ENCODE results near the gene PTPRE. TPM values are rescaled to one million over a fixed set of nuclear protein-coding genes. Genes with fewer than 3 reads are reported as not detected.

Gene PTPRE
- total RNA-seq, 6 donors from 2014 or later: 49.9 to 89.2 (median 64.2) TPM

DNA sequence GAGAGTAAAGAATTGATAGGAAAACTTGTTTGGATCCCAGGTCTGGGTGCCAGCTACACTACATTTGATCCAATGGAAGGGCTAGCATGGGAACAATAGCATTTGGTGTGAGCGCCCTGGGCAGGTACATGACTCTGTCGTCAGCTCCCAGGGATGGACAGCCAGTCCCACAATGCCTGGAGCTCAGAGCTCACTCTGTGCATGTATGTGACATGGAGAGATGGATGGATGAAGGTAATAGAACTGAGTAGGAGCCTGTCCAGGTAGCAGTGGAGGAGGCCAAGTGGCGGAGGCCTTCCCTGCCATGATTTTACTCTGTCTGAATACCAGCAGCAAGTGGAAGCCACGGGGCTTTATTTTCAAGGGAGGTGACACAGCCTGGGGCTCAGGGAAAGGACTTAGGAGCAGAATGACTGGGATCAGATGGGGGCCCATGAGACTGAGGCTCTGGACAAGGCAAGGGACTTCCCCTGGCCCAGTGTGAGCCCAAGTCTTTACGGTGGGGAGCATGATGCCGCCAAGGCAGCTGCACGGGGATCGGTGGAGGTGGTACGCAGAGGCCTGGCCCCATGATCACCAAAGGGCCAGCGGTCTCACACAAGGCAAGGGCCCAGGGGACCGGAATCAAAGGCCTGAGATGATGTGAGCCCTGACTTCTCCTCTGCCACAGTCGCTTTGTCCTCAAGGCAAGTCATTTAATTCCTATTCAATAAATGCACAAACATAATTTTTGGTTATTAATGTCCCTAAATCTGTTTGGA lies 5.9 kb downstream of the PTPRE start:
- no peak overlapping the region for H3K27ac ChIP-seq
- ATAC-seq (ENCODE audit: low FRiP score in 2 of 2): no peak
- H3K4me1 ChIP-seq: peaks cover 7 to 24% (median 19%) of the 10 kb centered on the region in 4 donors
- no peaks in the 10 kb centered on the region for H3K9me3 ChIP-seq
- 93 to 94% methylated on average over 7 to 11 of the region's 12 CpGs for WGBS, 2 donors
- no peaks in the 10 kb centered on the region for H3K36me3 ChIP-seq
- no peak for TF ChIP-seq POLR2A (IDR thresholded peaks at IDR 0.05)
- TF ChIP-seq, protein P1, sequence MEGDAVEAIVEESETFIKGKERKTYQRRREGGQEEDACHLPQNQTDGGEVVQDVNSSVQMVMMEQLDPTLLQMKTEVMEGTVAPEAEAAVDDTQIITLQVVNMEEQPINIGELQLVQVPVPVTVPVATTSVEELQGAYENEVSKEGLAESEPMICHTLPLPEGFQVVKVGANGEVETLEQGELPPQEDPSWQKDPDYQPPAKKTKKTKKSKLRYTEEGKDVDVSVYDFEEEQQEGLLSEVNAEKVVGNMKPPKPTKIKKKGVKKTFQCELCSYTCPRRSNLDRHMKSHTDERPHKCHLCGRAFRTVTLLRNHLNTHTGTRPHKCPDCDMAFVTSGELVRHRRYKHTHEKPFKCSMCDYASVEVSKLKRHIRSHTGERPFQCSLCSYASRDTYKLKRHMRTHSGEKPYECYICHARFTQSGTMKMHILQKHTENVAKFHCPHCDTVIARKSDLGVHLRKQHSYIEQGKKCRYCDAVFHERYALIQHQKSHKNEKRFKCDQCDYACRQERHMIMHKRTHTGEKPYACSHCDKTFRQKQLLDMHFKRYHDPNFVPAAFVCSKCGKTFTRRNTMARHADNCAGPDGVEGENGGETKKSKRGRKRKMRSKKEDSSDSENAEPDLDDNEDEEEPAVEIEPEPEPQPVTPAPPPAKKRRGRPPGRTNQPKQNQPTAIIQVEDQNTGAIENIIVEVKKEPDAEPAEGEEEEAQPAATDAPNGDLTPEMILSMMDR (IDR thresholded peaks at IDR 0.05): no peak
- no peaks in the 10 kb centered on the region for H3K27me3 ChIP-seq
- no peak for DNase-seq
- H3K4me3 ChIP-seq: no peak overlapping the region

DNA sequence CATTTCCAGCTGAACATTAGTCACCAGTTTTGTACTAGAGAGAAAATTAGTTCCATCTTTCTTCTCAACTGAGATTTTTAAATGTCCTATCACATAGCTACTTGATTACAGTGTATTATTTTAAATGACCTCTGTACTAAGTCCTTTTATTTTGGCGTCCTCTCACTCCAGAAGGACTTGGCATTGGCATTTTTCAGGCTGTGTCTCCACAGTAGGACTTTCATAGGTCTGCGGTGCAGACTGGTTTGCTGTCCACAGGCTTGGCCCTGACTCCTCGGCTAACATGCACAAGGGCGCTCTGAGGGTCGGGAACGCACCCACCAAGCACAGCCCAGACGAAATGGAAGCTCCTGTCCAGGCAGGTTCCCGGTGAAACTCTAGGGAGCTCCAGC lies 6.5 kb downstream of the PTPRE start:
- Histone ChIP-seq H3K36me3 (no peaks in the 10 kb centered on the region), H3K9me3 (no peaks in the 10 kb centered on the region), H3K27ac (no peak overlapping the region), H3K27me3 (no peaks in the 10 kb centered on the region), H3K4me1 (peaks cover 3 to 18% (median 14%) of the 10 kb centered on the region in 4 donors), H3K4me3 (no peak overlapping the region)
- TF ChIP-seq POLR2AphosphoS5 (IDR thresholded peaks at IDR 0.05) (no peak), POLR2A (IDR thresholded peaks at IDR 0.05) (no peak), EP300 (IDR thresholded peaks at IDR 0.05) (no peak)
- TF ChIP-seq, protein P1 (IDR thresholded peaks at IDR 0.05): no peak
- ATAC-seq (ENCODE audit: low FRiP score in 2 of 2) (no peak), DNase-seq (no peak)
- WGBS, 2 donors: 94 to 96% methylated on average over 8 of the region's 8 CpGs

DNA sequence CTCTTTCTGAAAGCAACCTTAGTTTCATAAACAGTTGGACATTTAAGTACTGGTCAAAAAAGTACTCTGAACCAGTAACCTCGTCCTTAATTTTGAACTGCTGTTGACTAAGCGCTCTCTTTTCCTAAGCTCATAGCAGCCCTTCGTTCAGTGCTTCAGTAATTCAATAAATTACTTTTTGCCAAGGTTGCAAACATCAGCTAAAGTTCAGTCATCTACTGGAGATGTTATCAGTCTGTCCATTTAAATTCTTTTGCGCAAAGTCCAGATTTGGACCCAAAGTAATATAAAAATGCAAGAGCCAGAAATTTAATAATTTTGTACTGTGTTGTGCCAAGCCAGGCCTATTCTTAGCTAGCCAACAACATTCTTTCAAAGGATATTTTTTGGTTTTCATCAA lies 8.4 kb downstream of the PTPRE start:
- Histone ChIP-seq H3K36me3 (no peaks in the 10 kb centered on the region), H3K4me3 (no peak overlapping the region), H3K4me1 (peaks cover 12 to 23% (median 16%) of the 10 kb centered on the region in 4 donors), H3K27me3 (no peaks in the 10 kb centered on the region), H3K27ac (no peak overlapping the region), H3K9me3 (no peaks in the 10 kb centered on the region)
- no peak for TF ChIP-seq POLR2A (IDR thresholded peaks at IDR 0.05)
- TF ChIP-seq, protein P1 (IDR thresholded peaks at IDR 0.05): no peak
- no peak for TF ChIP-seq POLR2AphosphoS5 (IDR thresholded peaks at IDR 0.05)
- TF ChIP-seq EP300 (IDR thresholded peaks at IDR 0.05): no peak
- no peak for DNase-seq
- 86 to 87% methylated on average over 4 of the region's 4 CpGs for WGBS, 2 donors
- no peak for ATAC-seq (ENCODE audit: low FRiP score in 2 of 2)

DNA sequence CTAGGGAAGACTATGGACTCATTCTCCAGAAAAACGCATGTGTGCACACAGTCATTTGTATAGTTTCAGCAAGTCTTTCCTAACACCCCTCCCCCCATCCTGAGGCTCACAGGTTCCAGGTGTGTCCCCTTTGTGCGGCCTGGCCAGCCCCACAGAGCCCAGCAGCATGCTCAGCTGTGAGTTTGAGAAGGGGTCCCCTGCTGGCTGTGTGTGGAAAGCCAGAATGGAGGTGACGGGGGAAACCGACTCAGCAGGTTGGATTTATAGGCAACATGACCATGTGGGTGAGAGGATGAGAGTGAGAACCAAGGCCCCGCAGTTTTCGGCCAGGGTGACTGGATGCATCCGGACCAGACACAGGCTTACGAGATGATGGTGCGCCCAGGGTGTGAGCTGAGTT lies 9.9 kb downstream of the PTPRE start:
- DNase-seq (no peak), ATAC-seq (ENCODE audit: low FRiP score in 2 of 2) (no peak)
- H3K27me3 ChIP-seq: no peaks in the 10 kb centered on the region
- TF ChIP-seq EP300 (IDR thresholded peaks at IDR 0.05): no peak
- no peak for TF ChIP-seq POLR2A (IDR thresholded peaks at IDR 0.05)
- TF ChIP-seq, protein P1 (IDR thresholded peaks at IDR 0.05): no peak
- no peak for TF ChIP-seq POLR2AphosphoS5 (IDR thresholded peaks at IDR 0.05)
- H3K27ac ChIP-seq: no peak overlapping the region
- H3K4me1 ChIP-seq: peaks cover 27 to 31% (median 29%) of the 10 kb centered on the region in 4 donors
- no peaks in the 10 kb centered on the region for H3K36me3 ChIP-seq
- 94 to 97% methylated on average over 9 of the region's 9 CpGs for WGBS, 2 donors
- no peaks in the 10 kb centered on the region for H3K9me3 ChIP-seq
- H3K4me3 ChIP-seq: no peak overlapping the region

DNA sequence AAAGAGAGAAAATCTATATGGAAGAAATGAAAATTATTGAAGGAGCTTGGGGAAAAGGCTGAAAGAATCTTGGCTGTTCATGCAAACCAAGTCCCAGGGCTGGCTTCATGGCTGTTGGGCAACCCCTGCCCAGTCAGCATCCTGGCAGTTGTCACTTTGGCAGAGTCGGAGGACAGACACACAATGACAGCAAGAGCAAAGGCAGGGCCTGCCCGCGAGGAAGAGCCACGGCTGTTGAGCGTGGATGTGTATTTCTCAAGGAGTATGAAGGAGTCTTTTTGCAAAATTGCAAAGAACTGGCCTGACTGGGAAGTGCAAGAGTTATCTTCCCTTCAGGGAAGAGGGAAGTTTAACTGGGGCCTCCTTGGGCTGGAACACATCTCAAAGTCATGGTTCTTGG lies 11.7 kb downstream of the PTPRE start:
- Histone ChIP-seq H3K36me3 (no peaks in the 10 kb centered on the region), H3K27me3 (no peaks in the 10 kb centered on the region), H3K4me1 (peaks cover 38 to 47% (median 41%) of the 10 kb centered on the region in 4 donors), H3K27ac (peak overlapping the region in 2 of 4 donors; percentile 8 to 75), H3K9me3 (no peaks in the 10 kb centered on the region), H3K4me3 (no peak overlapping the region)
- no peak for DNase-seq
- TF ChIP-seq, protein P1 (IDR thresholded peaks at IDR 0.05): no peak
- TF ChIP-seq POLR2A (IDR thresholded peaks at IDR 0.05) (no peak), EP300 (IDR thresholded peaks at IDR 0.05) (no peak), POLR2AphosphoS5 (IDR thresholded peaks at IDR 0.05) (peak in 1 of 2 donors; percentile 25)
- peak in 1 of 2 donors; percentile 21 for ATAC-seq (ENCODE audit: low FRiP score in 2 of 2)
- WGBS, 2 donors: 74 to 91% methylated on average over 5 of the region's 5 CpGs

All from upper lobe of left lung (tissue), 6 donors.